Eye (tissue), 1 donor: ENCODE measurements around the gene CRLF1.
A peak's percentile ranks its signal among the peaks of the same experiment; 100 is the strongest.

Experiments used
- DNase-seq: peaks from one replicate; pipeline ENCODE4 v3.0.0-alpha.2; 2015

CRLF1 gene

DNA sequence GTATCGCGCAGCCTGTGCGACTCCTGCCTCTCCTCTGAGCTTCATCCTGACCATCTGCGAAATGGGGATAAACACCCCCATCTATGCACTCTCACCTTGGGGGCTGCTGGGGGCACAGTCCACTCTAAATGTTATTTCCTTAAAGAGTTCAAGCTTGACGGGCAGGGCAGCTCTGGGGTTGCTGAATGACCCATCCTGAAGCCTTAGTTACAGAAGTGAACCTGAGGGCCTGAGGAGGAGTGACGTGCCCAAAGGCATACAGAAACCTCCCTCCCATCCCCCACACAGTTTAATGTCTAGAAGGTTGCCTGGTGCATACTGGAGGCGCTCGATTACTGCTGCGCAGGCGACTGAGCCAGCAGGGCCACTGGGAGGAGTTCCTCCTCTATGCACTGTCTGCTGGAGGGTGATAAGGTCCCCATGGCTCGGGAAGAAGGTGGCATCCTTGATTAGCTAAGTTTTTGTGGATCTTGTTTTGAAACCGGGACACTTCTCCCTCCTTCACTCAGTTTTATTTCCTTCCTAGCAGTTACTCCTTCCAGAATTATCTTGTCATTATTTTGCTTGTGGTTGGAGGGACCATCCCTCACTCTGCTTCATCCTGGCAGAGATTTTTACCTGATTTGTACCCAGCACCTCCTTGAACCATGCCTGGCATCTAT lies 62.7 kb downstream of the CRLF1 start:
- DNase-seq: peak; percentile 45
